SK-N-SH treated with all-trans-retinoic acid at 6 μM for 48 hours (cell line): ENCODE measurements around the gene MYH14.

Experiments
- ATAC-seq: fragments of 200-7000 bp; cut with Tn5 transposase; 3 replicates; pipeline ENCODE4 v1.9.1; 2020; ENCODE audit warnings: mild to moderate bottlenecking, moderate library complexity
- ARNTL ChIP-seq: fragments of 450-650 bp; formaldehyde crosslinking; IDR thresholded peaks from 2 replicates; pipeline ENCODE4 v1.5.0; 2020; ENCODE audit warnings: low read depth, mild to moderate bottlenecking, moderate library complexity, borderline replicate concordance
- BACH2 ChIP-seq: fragments of 250-450 bp; sonication (Bioruptor Pico); IDR thresholded peaks from 2 replicates; pipeline ENCODE4 v1.9.0; 2021; ENCODE audit warnings: mild to moderate bottlenecking, borderline replicate concordance
- CREB5 ChIP-seq: fragments of 250-450 bp; sonication (Bioruptor Pico); IDR thresholded peaks from 2 replicates; pipeline ENCODE4 v1.5.1; 2020; ENCODE audit warnings: low read depth, mild to moderate bottlenecking, moderate library complexity
- CSDC2 ChIP-seq: fragments of 250-450 bp; sonication (Bioruptor Pico); IDR thresholded peaks from 2 replicates; pipeline ENCODE4 v1.5.0; 2020; ENCODE audit warnings: mild to moderate bottlenecking, moderate library complexity
- ESRRG ChIP-seq: fragments of 250-450 bp; sonication (Bioruptor Pico); IDR thresholded peaks from 2 replicates; pipeline ENCODE4 v1.6.1; 2021; ENCODE audit warnings: mild to moderate bottlenecking
- GLIS3 ChIP-seq: fragments of 250-450 bp; sonication (Bioruptor Pico); IDR thresholded peaks from 2 replicates; pipeline ENCODE4 v1.5.0; 2020; ENCODE audit warnings: mild to moderate bottlenecking, moderate library complexity
- ISL1 ChIP-seq: fragments of 250-450 bp; sonication (Bioruptor Pico); IDR thresholded peaks from 2 replicates; pipeline ENCODE4 v2.1.2; 2022; ENCODE audit warnings: mild to moderate bottlenecking, moderate library complexity
- PPARA ChIP-seq: fragments of 250-450 bp; sonication (Bioruptor Pico); IDR thresholded peaks from 2 replicates; pipeline ENCODE4 v1.5.0; 2020; ENCODE audit warnings: mild to moderate bottlenecking, borderline replicate concordance
- RARB ChIP-seq: fragments of 250-450 bp; sonication (Bioruptor Pico); IDR thresholded peaks from 2 replicates; pipeline ENCODE4 v1.8.0; 2021; ENCODE audit warnings: mild to moderate bottlenecking, moderate library complexity
- SNAI2 ChIP-seq: fragments of 250-450 bp; sonication (Bioruptor Pico); IDR thresholded peaks from 2 replicates; pipeline ENCODE4 v1.5.0; 2020; ENCODE audit warnings: mild to moderate bottlenecking, moderate library complexity
- TCF4 ChIP-seq: fragments of 250-450 bp; sonication (Bioruptor Pico); IDR thresholded peaks from 2 replicates; pipeline ENCODE4 v1.8.0; 2021; ENCODE audit warnings: mild to moderate bottlenecking, moderate library complexity, borderline replicate concordance
- TOX ChIP-seq: fragments of 250-450 bp; sonication (Bioruptor Pico); IDR thresholded peaks from 2 replicates; pipeline ENCODE4 v1.8.0; 2021; ENCODE audit warnings: mild to moderate bottlenecking, moderate library complexity, borderline replicate concordance
- TSHZ2 ChIP-seq: fragments of 250-450 bp; sonication (Bioruptor Pico); IDR thresholded peaks from 2 replicates; pipeline ENCODE4 v1.5.0; 2020; ENCODE audit warnings: mild to moderate bottlenecking, moderate library complexity
- ZC3H10 ChIP-seq: fragments of 250-450 bp; sonication (Bioruptor Pico); IDR thresholded peaks from 2 replicates; pipeline ENCODE4 v1.5.1; 2021; ENCODE audit warnings: mild to moderate bottlenecking, moderate library complexity
- ZFP3 ChIP-seq: fragments of 250-450 bp; sonication (Bioruptor Pico); IDR thresholded peaks from 2 replicates; pipeline ENCODE4 v1.5.0; 2020; ENCODE audit warnings: mild to moderate bottlenecking, moderate library complexity
- ZNF565 ChIP-seq: fragments of 450-650 bp; formaldehyde crosslinking; conservative IDR thresholded peaks from 2 replicates; pipeline ENCODE4 v1.5.0; 2020; ENCODE audit warnings: low read depth, mild to moderate bottlenecking, moderate library complexity
- ZNF70 ChIP-seq: fragments of 450-650 bp; formaldehyde crosslinking; IDR thresholded peaks from 2 replicates; pipeline ENCODE4 v1.5.0; 2020; ENCODE audit warnings: mild to moderate bottlenecking, moderate library complexity
- ZNF8 ChIP-seq: fragments of 450-650 bp; formaldehyde crosslinking; IDR thresholded peaks from 2 replicates; pipeline ENCODE4 v1.5.0; 2020; ENCODE audit warnings: mild to moderate bottlenecking, moderate library complexity
- TF ChIP-seq, protein P1 (sequence below): fragments of 250-450 bp; sonication (Bioruptor Pico); IDR thresholded peaks from 2 replicates; pipeline ENCODE4 v1.5.1; 2021; ENCODE audit warnings: mild to moderate bottlenecking, moderate library complexity
- TF ChIP-seq, protein P2 (sequence below): fragments of 250-450 bp; sonication (Bioruptor Pico); IDR thresholded peaks from 2 replicates; pipeline ENCODE4 v1.8.0; 2020; ENCODE audit warnings: mild to moderate bottlenecking, moderate library complexity, borderline replicate concordance

MYH14 gene

GRCh38 chr19:50319156-50319555 is 115.7 kb downstream of the MYH14 start:
- no peak for ATAC-seq
- no peak for TF ChIP-seq ARNTL (CRISPR knock-in tag)
- no peak for TF ChIP-seq ZNF8 (CRISPR knock-in tag)
- TF ChIP-seq, protein P1, sequence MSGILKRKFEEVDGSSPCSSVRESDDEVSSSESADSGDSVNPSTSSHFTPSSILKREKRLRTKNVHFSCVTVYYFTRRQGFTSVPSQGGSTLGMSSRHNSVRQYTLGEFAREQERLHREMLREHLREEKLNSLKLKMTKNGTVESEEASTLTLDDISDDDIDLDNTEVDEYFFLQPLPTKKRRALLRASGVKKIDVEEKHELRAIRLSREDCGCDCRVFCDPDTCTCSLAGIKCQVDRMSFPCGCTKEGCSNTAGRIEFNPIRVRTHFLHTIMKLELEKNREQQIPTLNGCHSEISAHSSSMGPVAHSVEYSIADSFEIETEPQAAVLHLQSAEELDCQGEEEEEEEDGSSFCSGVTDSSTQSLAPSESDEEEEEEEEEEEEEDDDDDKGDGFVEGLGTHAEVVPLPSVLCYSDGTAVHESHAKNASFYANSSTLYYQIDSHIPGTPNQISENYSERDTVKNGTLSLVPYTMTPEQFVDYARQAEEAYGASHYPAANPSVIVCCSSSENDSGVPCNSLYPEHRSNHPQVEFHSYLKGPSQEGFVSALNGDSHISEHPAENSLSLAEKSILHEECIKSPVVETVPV = no peak
- TF ChIP-seq ESRRG (CRISPR knock-in tag) = no peak
- no peak for TF ChIP-seq TCF4
- TF ChIP-seq, protein P2, sequence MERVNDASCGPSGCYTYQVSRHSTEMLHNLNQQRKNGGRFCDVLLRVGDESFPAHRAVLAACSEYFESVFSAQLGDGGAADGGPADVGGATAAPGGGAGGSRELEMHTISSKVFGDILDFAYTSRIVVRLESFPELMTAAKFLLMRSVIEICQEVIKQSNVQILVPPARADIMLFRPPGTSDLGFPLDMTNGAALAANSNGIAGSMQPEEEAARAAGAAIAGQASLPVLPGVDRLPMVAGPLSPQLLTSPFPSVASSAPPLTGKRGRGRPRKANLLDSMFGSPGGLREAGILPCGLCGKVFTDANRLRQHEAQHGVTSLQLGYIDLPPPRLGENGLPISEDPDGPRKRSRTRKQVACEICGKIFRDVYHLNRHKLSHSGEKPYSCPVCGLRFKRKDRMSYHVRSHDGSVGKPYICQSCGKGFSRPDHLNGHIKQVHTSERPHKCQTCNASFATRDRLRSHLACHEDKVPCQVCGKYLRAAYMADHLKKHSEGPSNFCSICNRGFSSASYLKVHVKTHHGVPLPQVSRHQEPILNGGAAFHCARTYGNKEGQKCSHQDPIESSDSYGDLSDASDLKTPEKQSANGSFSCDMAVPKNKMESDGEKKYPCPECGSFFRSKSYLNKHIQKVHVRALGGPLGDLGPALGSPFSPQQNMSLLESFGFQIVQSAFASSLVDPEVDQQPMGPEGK = no peak
- no peak for TF ChIP-seq CSDC2 (CRISPR knock-in tag)
- no peak for TF ChIP-seq ISL1
- TF ChIP-seq GLIS3 (CRISPR knock-in tag) = no peak
- no peak for TF ChIP-seq ZFP3 (CRISPR knock-in tag)
- no peak for TF ChIP-seq ZNF565 (CRISPR knock-in tag)
- TF ChIP-seq TSHZ2 (CRISPR knock-in tag) = no peak
- TF ChIP-seq ZC3H10 (CRISPR knock-in tag) = no peak
- TF ChIP-seq TOX (CRISPR knock-in tag) = no peak

DNA sequence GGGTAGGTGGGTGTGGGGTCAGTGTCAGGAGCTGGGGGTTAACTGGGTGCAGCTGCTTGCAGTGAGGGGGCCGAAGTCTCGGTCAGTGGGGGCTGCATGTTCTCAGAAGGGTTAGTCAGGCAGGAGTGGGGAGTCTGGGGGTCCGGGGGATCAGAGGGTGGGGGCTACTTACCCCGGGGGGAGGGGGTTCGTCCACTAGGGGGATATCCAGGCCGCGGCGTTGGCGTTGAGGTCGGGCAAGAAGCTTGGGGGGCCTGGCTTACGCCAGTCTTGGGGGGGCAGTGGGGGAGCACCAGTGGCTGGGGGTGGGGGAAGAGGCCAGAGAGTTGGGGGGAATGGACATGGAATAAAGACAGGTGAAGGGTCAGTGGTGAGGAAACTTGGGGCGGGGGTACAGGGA is 116.6 kb downstream of the MYH14 start:
- ATAC-seq = no peak

DNA sequence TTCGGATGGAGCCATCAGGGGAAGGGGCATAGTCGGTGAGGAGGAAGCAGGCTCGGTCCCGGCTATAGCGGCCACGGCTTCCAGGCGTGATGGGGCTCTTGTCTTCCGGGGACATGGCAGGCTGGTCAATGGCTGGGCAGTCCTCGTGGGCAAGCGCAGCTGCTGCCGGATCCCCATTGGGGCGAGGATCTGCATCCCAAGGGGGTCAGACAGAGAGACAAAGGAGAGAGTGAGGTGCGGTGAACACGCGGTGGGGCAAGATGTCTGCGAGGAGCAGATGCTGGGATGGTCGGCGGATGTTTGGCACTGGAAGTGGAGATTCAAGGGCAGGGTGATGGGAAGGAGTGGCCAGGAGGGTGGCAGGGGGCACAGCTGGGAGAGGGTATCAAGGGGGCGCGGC is 117.2 kb downstream of the MYH14 start:
- TF ChIP-seq BACH2 (CRISPR knock-in tag) = no peak
- no peak for TF ChIP-seq GLIS3 (CRISPR knock-in tag)
- TF ChIP-seq TSHZ2 (CRISPR knock-in tag) = no peak
- TF ChIP-seq, protein P2 = no peak
- TF ChIP-seq TOX (CRISPR knock-in tag) = no peak
- no peak for TF ChIP-seq ARNTL (CRISPR knock-in tag)
- TF ChIP-seq ZFP3 (CRISPR knock-in tag) = no peak
- no peak for TF ChIP-seq ESRRG (CRISPR knock-in tag)
- TF ChIP-seq ISL1 = no peak
- TF ChIP-seq TCF4 = no peak
- no peak for TF ChIP-seq SNAI2 (CRISPR knock-in tag)
- no peak for TF ChIP-seq PPARA (CRISPR knock-in tag)
- TF ChIP-seq ZNF70 (CRISPR knock-in tag) = no peak
- TF ChIP-seq CSDC2 (CRISPR knock-in tag) = no peak
- TF ChIP-seq CREB5 (CRISPR knock-in tag) = no peak
- TF ChIP-seq ZNF8 (CRISPR knock-in tag) = no peak
- no peak for ATAC-seq

More for the DNA sequence above, 116.6 kb downstream of the MYH14 start:
- TF ChIP-seq GLIS3 (CRISPR knock-in tag) (no peak), ZNF565 (CRISPR knock-in tag) (no peak), RARB (CRISPR knock-in tag) (no peak)
- TF ChIP-seq, all 23 proteins: peak for 0
